Coronary artery (tissue), 2 donors: Measurements from ENCODE around the gene PLPP4.

Experiments used
- DNase-seq: peaks from one replicate; pipeline ENCODE4 v3.0.0-alpha.2; 2017; ENCODE audit warnings: low spot score
- H3K27ac ChIP-seq, 2 donors: fragments of 200-600 bp; sonication (generic); one replicate each; pipeline ENCODE4 v1.5.1; 2016 to 2019
- H3K4me3 ChIP-seq: fragments of 200-600 bp; sonication (generic); 2 replicates; pipeline ENCODE4 v1.5.1; 2016; ENCODE audit warnings: mild to moderate bottlenecking, moderate library complexity
- CTCF ChIP-seq: fragments of 200-600 bp; sonication (generic); IDR thresholded peaks from one replicate; pipeline ENCODE4 v1.5.1; 2019; ENCODE audit warnings: antibody characterized with exemption

Gene PLPP4

GRCh38 chr10:120462018-120462682 is 5.1 kb downstream of the PLPP4 start:
- no peak overlapping the region for H3K4me3 ChIP-seq
- no peak overlapping the region for H3K27ac ChIP-seq
- TF ChIP-seq CTCF, result no peak
- no peak for DNase-seq

- no peak overlapping the region for H3K27ac ChIP-seq
- no peak overlapping the region for H3K4me3 ChIP-seq
- TF ChIP-seq CTCF, result no peak
- DNase-seq, result no peak
Observed at GRCh38 chr10:120465138-120465537, 8.1 kb downstream of the PLPP4 start.

GRCh38 chr10:120466006-120466405 is 9.0 kb downstream of the PLPP4 start:
- Histone ChIP-seq H3K4me3 (no peak overlapping the region), H3K27ac (no peak overlapping the region)
- DNase-seq, result no peak
- TF ChIP-seq CTCF, result no peak

GRCh38 chr10:120473593-120473992 is 16.6 kb downstream of the PLPP4 start:
- Histone ChIP-seq H3K4me3 (no peak overlapping the region), H3K27ac (no peak overlapping the region)
- no peak for DNase-seq
- no peak for TF ChIP-seq CTCF

GRCh38 chr10:120474956-120475355 is 17.9 kb downstream of the PLPP4 start:
- no peak for DNase-seq
- TF ChIP-seq CTCF, result no peak
- Histone ChIP-seq H3K27ac (no peak overlapping the region), H3K4me3 (no peak overlapping the region)

- Histone ChIP-seq H3K4me3 (no peak overlapping the region), H3K27ac (no peak overlapping the region)
- peak; percentile 41 for DNase-seq
- no peak for TF ChIP-seq CTCF
Observed at GRCh38 chr10:120475844-120476791, 19.1 kb downstream of the PLPP4 start.
